HG02759 (cell line): Measurements from ENCODE around the gene PIEZO2.
"Not testable (repeated sequence)": the region's sequence is repeated elsewhere in the genome, so short reads cannot be mapped to it uniquely, and the experiment has no call there.

Source experiments
- ATAC-seq: cut with Tn5 transposase; IDR thresholded peaks from one replicate; pipeline ENCODE4 v1.9.1; 2021; ENCODE audit warnings: mild to moderate bottlenecking, moderate library complexity; ENCODE audit not compliant: unreplicated experiment

The PIEZO2 gene

GRCh38 chr18:10933648-10934047, 215.7 kb downstream of the PIEZO2 start:
- ATAC-seq: not testable (repeated sequence)

GRCh38 chr18:10930076-10930475, 219.3 kb downstream of the PIEZO2 start:
- no peak for ATAC-seq

- ATAC-seq: no peak
Observed at GRCh38 chr18:10928772-10929373, 220.5 kb downstream of the PIEZO2 start.

- ATAC-seq: no peak
Observed at GRCh38 chr18:10928011-10928771, 221.2 kb downstream of the PIEZO2 start.

GRCh38 chr18:10927286-10927992, 221.9 kb downstream of the PIEZO2 start:
- ATAC-seq: no peak

- ATAC-seq: no peak
Observed at GRCh38 chr18:10926621-10927161, 222.7 kb downstream of the PIEZO2 start.

- ATAC-seq: no peak
Observed at GRCh38 chr18:10924290-10924689, 225.1 kb downstream of the PIEZO2 start.

- no peak for ATAC-seq
Observed at GRCh38 chr18:10923551-10924070, 225.8 kb downstream of the PIEZO2 start.

GRCh38 chr18:10923141-10923540, 226.2 kb downstream of the PIEZO2 start:
- ATAC-seq: no peak

GRCh38 chr18:10922712-10923111, 226.7 kb downstream of the PIEZO2 start:
- ATAC-seq: not testable (repeated sequence)

- not testable (repeated sequence) for ATAC-seq
Observed at GRCh38 chr18:10920309-10920708, 229.1 kb downstream of the PIEZO2 start.

GRCh38 chr18:10919851-10920250, 229.5 kb downstream of the PIEZO2 start:
- ATAC-seq: no peak

- ATAC-seq: no peak
Observed at GRCh38 chr18:10916865-10917264, 232.5 kb downstream of the PIEZO2 start.

GRCh38 chr18:10916387-10916786, 233.0 kb downstream of the PIEZO2 start:
- no peak for ATAC-seq

- ATAC-seq: not testable (repeated sequence)
Observed at GRCh38 chr18:10915748-10916147, 233.6 kb downstream of the PIEZO2 start.

GRCh38 chr18:10914610-10915009, 234.8 kb downstream of the PIEZO2 start:
- not testable (repeated sequence) for ATAC-seq

GRCh38 chr18:10913919-10914318, 235.4 kb downstream of the PIEZO2 start:
- no peak for ATAC-seq

GRCh38 chr18:10912790-10913545, 236.4 kb downstream of the PIEZO2 start:
- ATAC-seq: no peak

- no peak for ATAC-seq
Observed at GRCh38 chr18:10909724-10910123, 239.6 kb downstream of the PIEZO2 start.

- no peak for ATAC-seq
Observed at GRCh38 chr18:10908760-10909159, 240.6 kb downstream of the PIEZO2 start.

GRCh38 chr18:10907749-10908148, 241.6 kb downstream of the PIEZO2 start:
- no peak for ATAC-seq
